PC-3 (cell line): ENCODE data around the gene BSN.

Experiments used
- EZH2 ChIP-seq: fragments of 300-600 bp; sonication (generic); IDR thresholded peaks from one replicate; pipeline ENCODE4 v1.6.1; 2017; ENCODE audit warnings: antibody characterized with exemption, mild to moderate bottlenecking, low read length; ENCODE audit not compliant: unreplicated experiment
- EZH2phosphoT487 ChIP-seq: fragments of 300-600 bp; sonication (generic); IDR thresholded peaks from 2 replicates; pipeline ENCODE4 v1.6.1; 2018; ENCODE audit warnings: mild to moderate bottlenecking, antibody characterized with exemption, low read length, borderline replicate concordance
- TF ChIP-seq, protein P1 (sequence below): fragments of 300-600 bp; sonication (generic); conservative IDR thresholded peaks from 2 replicates; pipeline ENCODE4 v1.5.1; 2017; ENCODE audit warnings: antibody characterized with exemption, low read depth, mild to moderate bottlenecking, low read length

DNA sequence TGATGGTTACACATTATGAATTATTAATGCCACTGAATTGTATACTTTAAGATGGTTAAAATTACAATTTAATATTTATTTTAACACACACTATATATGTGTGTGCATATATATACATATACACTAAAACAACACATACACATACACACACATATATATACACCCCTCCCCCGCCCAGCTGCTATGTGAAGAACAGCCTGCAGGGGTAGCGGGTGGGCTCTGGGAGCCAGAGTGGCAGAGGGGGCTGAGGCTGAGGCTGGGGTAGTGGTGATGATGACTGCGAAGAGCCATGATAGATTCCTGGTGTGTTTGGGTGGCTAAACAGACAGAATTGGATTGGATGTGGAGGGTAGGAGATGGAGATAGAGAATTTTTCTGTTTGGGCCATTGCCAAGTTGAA is 80.5 kb downstream of the BSN start:
- TF ChIP-seq, protein P1, sequence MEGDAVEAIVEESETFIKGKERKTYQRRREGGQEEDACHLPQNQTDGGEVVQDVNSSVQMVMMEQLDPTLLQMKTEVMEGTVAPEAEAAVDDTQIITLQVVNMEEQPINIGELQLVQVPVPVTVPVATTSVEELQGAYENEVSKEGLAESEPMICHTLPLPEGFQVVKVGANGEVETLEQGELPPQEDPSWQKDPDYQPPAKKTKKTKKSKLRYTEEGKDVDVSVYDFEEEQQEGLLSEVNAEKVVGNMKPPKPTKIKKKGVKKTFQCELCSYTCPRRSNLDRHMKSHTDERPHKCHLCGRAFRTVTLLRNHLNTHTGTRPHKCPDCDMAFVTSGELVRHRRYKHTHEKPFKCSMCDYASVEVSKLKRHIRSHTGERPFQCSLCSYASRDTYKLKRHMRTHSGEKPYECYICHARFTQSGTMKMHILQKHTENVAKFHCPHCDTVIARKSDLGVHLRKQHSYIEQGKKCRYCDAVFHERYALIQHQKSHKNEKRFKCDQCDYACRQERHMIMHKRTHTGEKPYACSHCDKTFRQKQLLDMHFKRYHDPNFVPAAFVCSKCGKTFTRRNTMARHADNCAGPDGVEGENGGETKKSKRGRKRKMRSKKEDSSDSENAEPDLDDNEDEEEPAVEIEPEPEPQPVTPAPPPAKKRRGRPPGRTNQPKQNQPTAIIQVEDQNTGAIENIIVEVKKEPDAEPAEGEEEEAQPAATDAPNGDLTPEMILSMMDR, result no peak
- no peak for TF ChIP-seq EZH2phosphoT487
- TF ChIP-seq EZH2, result no peak
